Sigmoid colon (tissue), 3 donors: ENCODE data around the gene RCN1.

Experiments
- POLR2A ChIP-seq, 2 donors: fragments of 450-650 bp; IDR thresholded peaks; one replicate each; pipeline ENCODE4 v1.6.1; 2016; ENCODE audit warnings: antibody characterized with exemption in 2 of 2, mild to moderate bottlenecking in 2 of 2, moderate library complexity in 2 of 2
- TF ChIP-seq, protein P1 (sequence below), 4 experiments: fragments of 450-650 bp in 3 of 4; fragments of 200-600 bp in 1 of 4; IDR thresholded peaks; one replicate each; pipeline ENCODE4 v1.5.1; 2016 to 2019; ENCODE audit warnings: antibody characterized with exemption in 4 of 4, mild to moderate bottlenecking in 3 of 4, moderate library complexity in 2 of 4

DNA sequence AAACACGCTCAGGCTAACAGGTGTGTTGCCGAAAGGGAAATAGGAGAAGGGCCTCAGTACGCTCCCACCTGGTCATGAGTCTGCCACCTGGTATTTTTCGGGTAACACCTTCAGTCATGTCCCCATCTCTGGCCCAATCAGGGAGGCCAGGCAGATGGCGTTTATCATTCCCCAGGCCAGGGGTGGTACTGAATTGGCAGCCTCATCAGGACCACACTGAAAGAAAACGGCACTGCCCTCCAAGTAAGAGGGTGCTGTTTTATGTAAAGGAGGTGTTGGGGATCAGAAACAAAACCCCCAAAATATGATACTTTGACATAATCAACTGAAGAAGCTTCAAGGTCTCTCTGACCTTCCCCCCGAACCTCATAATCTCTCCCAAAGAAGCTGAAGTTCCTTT lies 58.9 kb downstream of the RCN1 start:
- no peak for TF ChIP-seq POLR2A (IDR thresholded peaks at IDR 0.05)
- TF ChIP-seq, protein P1, sequence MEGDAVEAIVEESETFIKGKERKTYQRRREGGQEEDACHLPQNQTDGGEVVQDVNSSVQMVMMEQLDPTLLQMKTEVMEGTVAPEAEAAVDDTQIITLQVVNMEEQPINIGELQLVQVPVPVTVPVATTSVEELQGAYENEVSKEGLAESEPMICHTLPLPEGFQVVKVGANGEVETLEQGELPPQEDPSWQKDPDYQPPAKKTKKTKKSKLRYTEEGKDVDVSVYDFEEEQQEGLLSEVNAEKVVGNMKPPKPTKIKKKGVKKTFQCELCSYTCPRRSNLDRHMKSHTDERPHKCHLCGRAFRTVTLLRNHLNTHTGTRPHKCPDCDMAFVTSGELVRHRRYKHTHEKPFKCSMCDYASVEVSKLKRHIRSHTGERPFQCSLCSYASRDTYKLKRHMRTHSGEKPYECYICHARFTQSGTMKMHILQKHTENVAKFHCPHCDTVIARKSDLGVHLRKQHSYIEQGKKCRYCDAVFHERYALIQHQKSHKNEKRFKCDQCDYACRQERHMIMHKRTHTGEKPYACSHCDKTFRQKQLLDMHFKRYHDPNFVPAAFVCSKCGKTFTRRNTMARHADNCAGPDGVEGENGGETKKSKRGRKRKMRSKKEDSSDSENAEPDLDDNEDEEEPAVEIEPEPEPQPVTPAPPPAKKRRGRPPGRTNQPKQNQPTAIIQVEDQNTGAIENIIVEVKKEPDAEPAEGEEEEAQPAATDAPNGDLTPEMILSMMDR (IDR thresholded peaks at IDR 0.05): no peak
